Duodenal mucosa (tissue), 2 donors: ENCODE results near the gene TTLL7.

ENCODE experiments used
- H3K27ac ChIP-seq: one replicate; pipeline ENCODE4 v1.7.0; 2013; ENCODE audit warnings: low read depth, low read length
- H3K27me3 ChIP-seq, 2 donors: one replicate each; pipeline ENCODE4 v1.7.0; 2013; ENCODE audit warnings: low read length in 2 of 2, control low read depth in 1 of 2; ENCODE audit not compliant: insufficient read depth in 2 of 2, control insufficient read depth in 1 of 2
- H3K36me3 ChIP-seq, 2 donors: one replicate each; pipeline ENCODE4 v1.7.0; 2013; ENCODE audit warnings: low read length in 2 of 2, control low read depth in 1 of 2; ENCODE audit not compliant: insufficient read depth in 2 of 2, control insufficient read depth in 1 of 2
- H3K4me1 ChIP-seq, 2 donors: one replicate each; pipeline ENCODE4 v1.7.0; 2013; ENCODE audit warnings: low read length in 2 of 2, control low read depth in 1 of 2; ENCODE audit not compliant: insufficient read depth in 2 of 2, control insufficient read depth in 1 of 2
- H3K4me3 ChIP-seq, 2 donors: one replicate each; pipeline ENCODE4 v1.7.0; 2013; ENCODE audit warnings: low read length in 2 of 2, low read depth in 1 of 2
- H3K9ac ChIP-seq, 2 donors: one replicate each; pipeline ENCODE4 v1.7.0; 2013; ENCODE audit warnings: low read length in 2 of 2, low read depth in 1 of 2
- H3K9me3 ChIP-seq, 2 donors: one replicate each; pipeline ENCODE4 v1.7.0; 2013; ENCODE audit warnings: low read length in 2 of 2, control low read depth in 1 of 2; ENCODE audit not compliant: control insufficient read depth in 1 of 2

Gene TTLL7

DNA sequence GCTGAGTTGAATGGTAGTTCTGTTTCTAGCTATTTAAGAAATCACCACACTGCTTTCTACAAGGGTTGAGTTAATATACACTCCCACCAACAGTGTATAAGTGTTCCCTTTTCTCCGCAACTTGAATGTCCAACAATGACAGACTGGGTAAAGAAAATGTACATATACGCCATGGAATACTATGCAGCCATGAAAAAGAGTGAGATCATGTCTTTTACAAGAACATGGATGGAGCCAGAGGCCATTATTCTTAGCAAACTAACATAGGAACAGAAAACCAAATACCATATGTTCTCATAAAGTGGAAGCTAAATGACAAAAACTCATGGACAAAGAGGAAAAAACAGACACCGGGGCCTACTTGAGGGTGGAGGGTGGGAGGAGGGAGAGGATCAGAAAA lies 14.8 kb upstream of the TTLL7 start:
- H3K9me3 ChIP-seq: no peaks in the 10 kb centered on the region
- no peak overlapping the region for H3K4me3 ChIP-seq
- H3K9ac ChIP-seq: no peak overlapping the region
- no peak overlapping the region for H3K27ac ChIP-seq
- no peaks in the 10 kb centered on the region for H3K27me3 ChIP-seq
- no peaks in the 10 kb centered on the region for H3K4me1 ChIP-seq
- H3K36me3 ChIP-seq: no peaks in the 10 kb centered on the region

DNA sequence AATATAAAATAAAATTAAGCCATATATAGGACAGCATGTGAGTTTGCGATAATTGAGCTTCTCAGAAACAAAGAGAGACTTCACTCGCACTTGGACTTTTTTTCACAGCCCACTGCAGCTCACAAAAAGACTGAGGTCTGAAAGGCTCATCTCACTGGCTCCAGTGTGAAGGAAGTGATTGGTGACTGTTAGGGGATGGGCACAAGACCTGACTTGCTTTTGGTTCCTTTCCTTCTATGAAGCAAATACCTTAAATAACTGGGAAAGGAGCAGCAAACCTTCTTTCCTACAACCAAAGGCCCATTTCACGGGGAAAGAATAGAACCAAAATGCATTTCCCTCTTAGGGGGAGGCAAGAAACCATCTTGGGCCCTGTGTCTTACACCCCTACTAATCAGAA lies 13.1 kb upstream of the TTLL7 start:
- Histone ChIP-seq H3K36me3 (no peaks in the 10 kb centered on the region), H3K4me1 (no peaks in the 10 kb centered on the region), H3K9me3 (no peaks in the 10 kb centered on the region), H3K27me3 (no peaks in the 10 kb centered on the region), H3K4me3 (no peak overlapping the region), H3K9ac (no peak overlapping the region), H3K27ac (no peak overlapping the region)

DNA sequence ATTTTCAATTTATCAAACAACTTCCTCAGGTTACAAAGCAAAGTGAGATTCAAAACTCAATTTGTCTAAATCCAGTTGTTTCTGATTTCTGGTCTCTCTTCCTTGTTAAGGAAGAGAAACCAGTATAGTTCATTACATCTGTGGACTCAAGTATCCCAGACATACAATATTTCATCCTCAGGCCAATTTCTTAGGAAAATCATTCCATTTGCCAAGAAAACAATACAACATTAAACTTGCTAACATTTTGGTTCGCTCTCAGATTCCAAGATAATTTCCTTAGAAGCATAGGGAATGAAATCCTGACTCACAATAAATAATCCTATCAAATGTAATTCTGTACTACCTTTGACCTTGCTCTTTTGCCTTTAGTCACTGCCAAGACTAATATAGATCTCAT lies 11.2 kb upstream of the TTLL7 start:
- no peak overlapping the region for H3K9ac ChIP-seq
- no peaks in the 10 kb centered on the region for H3K27me3 ChIP-seq
- no peak overlapping the region for H3K4me3 ChIP-seq
- H3K36me3 ChIP-seq: no peaks in the 10 kb centered on the region
- no peaks in the 10 kb centered on the region for H3K4me1 ChIP-seq
- H3K9me3 ChIP-seq: no peaks in the 10 kb centered on the region
- no peak overlapping the region for H3K27ac ChIP-seq

DNA sequence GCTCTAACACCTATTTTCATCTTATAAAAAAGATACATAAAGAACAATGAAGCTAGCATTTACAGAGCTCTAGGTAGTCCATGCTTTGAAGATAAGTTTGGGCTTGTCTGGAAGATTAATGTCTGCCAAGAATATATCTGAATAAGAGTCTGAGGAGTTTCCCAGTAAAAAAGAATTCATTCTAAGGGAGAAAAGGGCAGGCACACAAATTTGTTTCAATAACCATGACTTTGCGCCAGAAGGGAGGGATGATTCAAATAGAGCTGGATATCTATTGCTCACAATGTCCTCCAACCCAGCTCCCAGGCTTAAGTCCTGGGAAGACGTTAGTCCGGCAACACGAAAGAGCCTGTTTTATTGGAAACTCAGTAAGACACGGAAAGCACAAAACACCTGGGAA lies 9.7 kb upstream of the TTLL7 start:
- Histone ChIP-seq H3K27ac (no peak overlapping the region), H3K4me3 (no peak overlapping the region), H3K4me1 (no peaks in the 10 kb centered on the region), H3K9me3 (no peaks in the 10 kb centered on the region), H3K36me3 (no peaks in the 10 kb centered on the region), H3K27me3 (no peaks in the 10 kb centered on the region), H3K9ac (no peak overlapping the region)

DNA sequence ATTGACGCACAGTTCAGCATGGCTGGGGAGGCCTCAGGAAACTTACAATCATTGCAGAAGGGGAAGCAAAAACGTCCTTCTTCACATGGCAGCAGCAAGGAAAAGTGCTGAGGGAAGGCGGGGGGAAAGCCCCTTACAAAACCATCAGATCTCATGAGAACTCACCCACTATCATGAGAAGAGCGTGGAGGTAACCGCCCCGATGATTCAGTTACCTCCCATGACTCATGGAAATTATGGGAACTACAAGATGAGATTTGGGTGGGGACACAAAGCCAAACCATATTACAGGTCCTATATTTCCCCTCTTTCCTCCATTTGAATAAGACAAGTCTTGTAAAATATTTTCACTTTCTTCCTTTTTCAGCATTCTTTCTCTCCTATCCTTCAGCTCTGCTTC lies 7.7 kb upstream of the TTLL7 start:
- H3K4me1 ChIP-seq: no peaks in the 10 kb centered on the region

DNA sequence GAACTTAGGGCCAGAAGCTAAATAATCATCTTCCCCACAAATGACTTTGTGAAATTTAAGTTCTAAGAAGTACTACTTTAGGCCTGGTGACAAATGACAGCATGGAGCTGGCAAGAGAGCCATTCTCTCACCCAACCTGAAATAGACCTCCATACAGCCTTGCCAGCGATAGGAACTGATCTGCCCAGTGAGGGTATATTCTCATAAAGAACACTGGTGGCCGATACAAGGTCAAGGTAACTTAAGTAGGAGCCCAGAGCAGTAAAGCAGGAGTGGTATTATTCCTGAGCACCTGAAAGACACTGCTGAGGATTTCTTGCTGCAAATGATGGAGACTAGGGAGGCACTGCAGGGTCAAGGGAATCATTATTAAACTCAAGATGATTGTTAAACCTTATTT lies 2.6 kb upstream of the TTLL7 start:
- H3K9ac ChIP-seq: no peak overlapping the region
- H3K4me3 ChIP-seq: no peak overlapping the region
- no peak overlapping the region for H3K27ac ChIP-seq
- peaks cover 9 to 26% of the 10 kb centered on the region in 2 donors for H3K27me3 ChIP-seq
- peaks cover 0 to 3% of the 10 kb centered on the region in 2 donors for H3K4me1 ChIP-seq
- no peaks in the 10 kb centered on the region for H3K36me3 ChIP-seq
- H3K9me3 ChIP-seq: no peaks in the 10 kb centered on the region

More for the DNA sequence above, 7.7 kb upstream of the TTLL7 start:
- no peaks in the 10 kb centered on the region for H3K27me3 ChIP-seq
- no peak overlapping the region for H3K9ac ChIP-seq
- no peak overlapping the region for H3K27ac ChIP-seq
- no peak overlapping the region for H3K4me3 ChIP-seq
- no peaks in the 10 kb centered on the region for H3K36me3 ChIP-seq
- H3K9me3 ChIP-seq: no peaks in the 10 kb centered on the region

DNA sequence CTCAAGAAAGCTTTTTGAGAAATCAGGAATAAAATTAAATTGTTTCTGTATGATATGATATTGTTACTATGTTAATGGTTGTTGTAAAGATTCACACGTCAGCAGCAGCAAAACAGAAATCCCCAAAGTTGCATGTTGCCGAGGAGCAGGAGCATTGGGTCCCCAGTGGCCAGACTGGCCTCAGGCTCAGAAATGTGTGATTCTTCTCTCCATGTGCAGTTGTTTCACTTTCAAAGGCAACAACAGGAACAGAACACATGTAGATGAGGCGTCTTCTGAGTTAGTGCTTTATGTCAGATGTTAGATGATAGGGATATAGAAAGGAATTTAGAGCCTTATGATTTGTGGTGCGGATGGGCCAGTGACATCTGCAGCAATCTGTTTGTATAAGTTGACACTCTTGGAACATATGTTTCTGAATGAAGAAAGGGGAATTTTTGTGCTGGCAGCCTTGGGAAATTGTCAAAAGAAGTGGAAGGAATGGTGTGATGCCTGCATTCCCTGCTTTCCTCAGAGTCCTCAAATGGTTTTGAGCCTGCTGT lies 2.1 kb upstream of the TTLL7 start:
- H3K36me3 ChIP-seq: no peaks in the 10 kb centered on the region
- no peaks in the 10 kb centered on the region for H3K9me3 ChIP-seq
- H3K4me1 ChIP-seq: peaks cover 0 to 3% of the 10 kb centered on the region in 2 donors
- H3K4me3 ChIP-seq: no peak overlapping the region
- no peak overlapping the region for H3K9ac ChIP-seq
- H3K27me3 ChIP-seq: peaks cover 9 to 26% of the 10 kb centered on the region in 2 donors
- H3K27ac ChIP-seq: no peak overlapping the region

DNA sequence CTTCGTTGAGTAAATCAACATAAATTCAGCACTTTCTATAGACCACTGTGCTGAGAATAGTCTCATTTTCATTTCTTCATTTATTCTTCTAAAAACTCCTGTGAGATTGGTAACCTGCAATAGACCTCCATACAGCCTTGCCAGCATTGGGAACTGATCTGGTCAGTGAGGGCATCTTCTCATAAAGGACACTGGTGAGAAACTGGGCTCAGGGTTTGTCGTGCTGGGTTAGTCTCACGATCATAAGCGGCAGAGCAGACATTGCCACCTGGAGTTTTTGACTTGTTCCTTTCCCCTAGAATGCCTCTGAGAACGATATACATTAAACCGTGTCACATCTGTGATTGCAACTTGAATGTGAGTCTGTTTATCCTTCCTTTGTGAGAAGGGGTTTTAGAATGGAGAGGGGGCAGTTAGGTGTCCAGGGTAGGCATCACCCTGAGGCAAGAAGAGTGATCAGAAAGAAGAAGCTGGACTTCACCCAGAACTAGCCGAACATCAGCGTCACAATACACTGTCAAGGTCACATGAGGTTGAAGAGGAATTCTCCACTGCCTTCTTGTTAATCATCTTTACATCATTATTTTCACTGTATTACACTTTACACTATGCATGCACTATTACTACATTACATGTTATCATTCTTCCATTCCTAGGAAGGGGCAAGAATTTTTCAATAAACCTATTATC lies 1.4 kb upstream of the TTLL7 start:
- Histone ChIP-seq H3K4me1 (peaks cover 0 to 3% of the 10 kb centered on the region in 2 donors), H3K9ac (no peak overlapping the region), H3K36me3 (no peaks in the 10 kb centered on the region), H3K4me3 (no peak overlapping the region), H3K27me3 (peaks cover 9 to 26% of the 10 kb centered on the region in 2 donors), H3K27ac (no peak overlapping the region), H3K9me3 (no peaks in the 10 kb centered on the region)

DNA sequence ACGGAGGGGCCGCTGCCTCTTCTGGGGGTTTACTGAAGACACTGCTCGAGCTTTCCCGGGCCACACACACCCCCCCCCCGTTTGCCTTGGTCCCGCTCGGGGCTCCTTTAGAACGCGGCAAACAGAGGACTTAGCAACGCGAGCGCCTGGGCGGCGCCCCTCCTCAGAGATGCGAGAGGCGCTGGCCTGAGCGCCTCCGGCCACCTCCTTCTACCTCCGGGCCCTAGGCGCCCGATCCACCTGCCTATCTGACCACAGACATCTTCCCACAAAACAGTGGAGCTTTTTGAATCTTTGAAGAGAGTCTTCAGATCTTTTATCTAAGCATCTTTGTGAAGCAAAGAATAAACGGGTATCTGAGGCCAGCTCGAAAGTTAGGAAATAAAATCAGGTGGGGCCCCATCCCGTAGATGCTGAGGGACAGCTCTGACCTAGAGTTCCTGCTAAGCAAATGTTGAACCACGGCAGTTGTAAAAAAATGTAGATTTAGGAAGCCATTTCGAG lies 436 bp upstream of the TTLL7 start:
- peak overlapping the region; percentile 49 for H3K27ac ChIP-seq
- H3K9me3 ChIP-seq: no peaks in the 10 kb centered on the region
- peak overlapping the region; percentile 37 to 63 for H3K9ac ChIP-seq
- no peaks in the 10 kb centered on the region for H3K36me3 ChIP-seq
- peaks cover 9 to 27% of the 10 kb centered on the region in 2 donors for H3K27me3 ChIP-seq
- H3K4me1 ChIP-seq: peaks cover 0 to 3% of the 10 kb centered on the region in 2 donors
- H3K4me3 ChIP-seq: peak overlapping the region; percentile 69 to 74

DNA sequence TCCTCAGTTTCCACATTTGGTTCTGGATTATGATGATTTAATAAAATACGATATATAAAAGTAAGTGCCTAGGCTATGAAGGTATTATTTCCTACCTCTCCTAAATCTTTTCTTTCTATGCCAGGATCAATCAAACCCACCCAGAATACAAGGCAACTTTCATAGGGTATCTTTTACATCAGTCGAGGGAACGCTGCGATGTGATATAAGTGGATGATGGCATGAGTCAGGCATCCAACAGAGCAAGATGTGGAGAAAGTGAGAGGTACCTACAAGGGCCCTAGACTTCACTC lies 781 bp downstream of the TTLL7 start:
- no peaks in the 10 kb centered on the region for H3K36me3 ChIP-seq
- no peak overlapping the region for H3K9ac ChIP-seq
- no peaks in the 10 kb centered on the region for H3K9me3 ChIP-seq
- peaks cover 9 to 31% of the 10 kb centered on the region in 2 donors for H3K27me3 ChIP-seq
- no peak overlapping the region for H3K27ac ChIP-seq
- peaks cover 0 to 3% of the 10 kb centered on the region in 2 donors for H3K4me1 ChIP-seq
- H3K4me3 ChIP-seq: peak overlapping the region; percentile 69 to 74
